ENCODE measurements around the gene SIGLEC1.

SIGLEC1 gene

GRCh38 chr20:3698591-3699001, 13.8 kb downstream of the SIGLEC1 start:
- no peak for DNase-seq

- no peak for DNase-seq
Measured at GRCh38 chr20:3697588-3698305, 14.7 kb downstream of the SIGLEC1 start.

GRCh38 chr20:3696745-3697587, 15.4 kb downstream of the SIGLEC1 start:
- DNase-seq: no peak

- no peak for DNase-seq
Measured at GRCh38 chr20:3696200-3696599, 16.2 kb downstream of the SIGLEC1 start.

GRCh38 chr20:3694864-3695263, 17.5 kb downstream of the SIGLEC1 start:
- no peak for DNase-seq

- DNase-seq: no peak
Measured at GRCh38 chr20:3693376-3693775, 19.0 kb downstream of the SIGLEC1 start.

- no peak for DNase-seq
Measured at GRCh38 chr20:3692706-3693294, 19.6 kb downstream of the SIGLEC1 start.

- DNase-seq: no peak
Measured at GRCh38 chr20:3691897-3692296, 20.5 kb downstream of the SIGLEC1 start.

- DNase-seq: no peak
Measured at GRCh38 chr20:3691306-3691705, 21.1 kb downstream of the SIGLEC1 start.

- no peak for DNase-seq
Measured at GRCh38 chr20:3690413-3690812, 22.0 kb downstream of the SIGLEC1 start.

GRCh38 chr20:3689978-3690377, 22.4 kb downstream of the SIGLEC1 start:
- no peak for DNase-seq

- peak; percentile 77 for DNase-seq
Measured at GRCh38 chr20:3687655-3688054, 24.7 kb downstream of the SIGLEC1 start.

- peak; percentile 83 for DNase-seq
Measured at GRCh38 chr20:3686867-3687321, 25.5 kb downstream of the SIGLEC1 start.

- DNase-seq: no peak
Measured at GRCh38 chr20:3686421-3686820, 26.0 kb downstream of the SIGLEC1 start.

- no peak for DNase-seq
Measured at GRCh38 chr20:3685341-3685740, 27.1 kb downstream of the SIGLEC1 start.

GRCh38 chr20:3681931-3682781, 30.2 kb downstream of the SIGLEC1 start, which contains the start of gene ADAM33:
Gene ADAM33 (minus strand): TSS chr20:3682010. CDS start chr20:3682004, 6 bp downstream.
- DNase-seq: peak; percentile 14

- DNase-seq: no peak
Measured at GRCh38 chr20:3681352-3681930, 31.0 kb downstream of the SIGLEC1 start.

- DNase-seq: no peak
Measured at GRCh38 chr20:3680701-3681351, 31.6 kb downstream of the SIGLEC1 start.

GRCh38 chr20:3679749-3680700, 32.4 kb downstream of the SIGLEC1 start:
- peak; percentile 90 for DNase-seq

All from fibroblast of skin of back (primary cell).